HEK293 (cell line): ENCODE measurements around the gene MRPL55.

Experiments used
- CTCF ChIA-PET: fragments of 350-600 bp; formaldehyde crosslinking; extraction: SDS; loops from one replicate; lab custom pipeline; 2021; ENCODE audit warnings: antibody characterized with exemption; lab: Yijun Ruan, JAX
- POLR2A ChIA-PET: fragments of 300-600 bp; formaldehyde crosslinking; extraction: SDS; loops from one replicate; lab custom pipeline; 2020; ENCODE audit warnings: antibody characterized with exemption, inconsistent platforms; lab: Yijun Ruan, JAX
- H3K27ac ChIP-seq: fragments of 200-500 bp; sonication (Bioruptor generic); 2 replicates; pipeline ENCODE4 v1.5.1; 2014; ENCODE audit warnings: low read depth, low read length, control low read depth, inconsistent platforms; ENCODE audit errors: extremely low read depth
- H3K36me3 ChIP-seq, 2 experiments: fragments of 200-500 bp in 1 of 2; sonication (Bioruptor generic) in 1 of 2; 1 replicate in 1 of 2; 2 replicates in 1 of 2; pipeline ENCODE4 v1.5.1; 2014 to 2017; ENCODE audit warnings: inconsistent platforms in 2 of 2, low read length in 2 of 2; ENCODE audit not compliant: control insufficient read depth in 2 of 2, insufficient read depth in 1 of 2
- H3K4me1 ChIP-seq: fragments of 200-500 bp; sonication (Bioruptor generic); 2 replicates; pipeline ENCODE4 v1.5.1; 2014; ENCODE audit warnings: mild to moderate bottlenecking, low read length, inconsistent platforms; ENCODE audit not compliant: control insufficient read depth, insufficient read depth
- H3K4me3 ChIP-seq: 2 replicates; pipeline ENCODE4 v1.5.1; 2011; ENCODE audit warnings: low read depth, mild to moderate bottlenecking, control low read depth, low read length, moderate library complexity
- H3K9me3 ChIP-seq: fragments of 200-500 bp; sonication (Bioruptor generic); 2 replicates; pipeline ENCODE4 v1.5.1; 2014; ENCODE audit warnings: low read depth, low read length, inconsistent platforms; ENCODE audit not compliant: control insufficient read depth, insufficient read depth
- ATF2 ChIP-seq: fragments of 450-650 bp; formaldehyde crosslinking; IDR thresholded peaks from 2 replicates; pipeline ENCODE4 v1.5.1; 2016; ENCODE audit warnings: missing biosample characterization, missing genetic modification characterization, low read depth
- CTCF ChIP-seq: fragments of 450-650 bp; formaldehyde crosslinking; IDR thresholded peaks from 2 replicates; pipeline ENCODE4 v1.5.1; 2016; ENCODE audit warnings: missing biosample characterization, missing genetic modification characterization
- GFI1B ChIP-seq: fragments of 450-650 bp; formaldehyde crosslinking; IDR thresholded peaks from 2 replicates; pipeline ENCODE4 v1.5.1; 2016; ENCODE audit warnings: missing biosample characterization, missing genetic modification characterization
- HOXC10 ChIP-seq: sonication (generic); formaldehyde crosslinking; IDR thresholded peaks from 2 replicates; pipeline ENCODE4 v1.8.1; 2023; ENCODE audit warnings: mild to moderate bottlenecking, missing genetic modification reagents
- MYNN ChIP-seq: fragments of 450-650 bp; formaldehyde crosslinking; IDR thresholded peaks from 2 replicates; pipeline ENCODE4 v1.5.1; 2016; ENCODE audit warnings: missing biosample characterization, missing genetic modification characterization, borderline replicate concordance
- REST ChIP-seq: fragments of 450-650 bp; formaldehyde crosslinking; IDR thresholded peaks from 2 replicates; pipeline ENCODE4 v1.5.1; 2016; ENCODE audit warnings: missing biosample characterization, missing genetic modification characterization
- ZBTB7A ChIP-seq: fragments of 450-650 bp; formaldehyde crosslinking; IDR thresholded peaks from 2 replicates; pipeline ENCODE4 v1.5.1; 2016; ENCODE audit warnings: low read depth, missing biosample characterization, missing genetic modification characterization
- ZIC2 ChIP-seq: fragments of 450-650 bp; formaldehyde crosslinking; IDR thresholded peaks from 2 replicates; pipeline ENCODE4 v1.5.1; 2016; ENCODE audit warnings: missing biosample characterization, missing genetic modification characterization
- ZNF132 ChIP-seq: fragments of 450-650 bp; formaldehyde crosslinking; IDR thresholded peaks from 2 replicates; pipeline ENCODE4 v1.5.1; 2017; ENCODE audit warnings: missing biosample characterization, missing genetic modification characterization, borderline replicate concordance
- ZNF16 ChIP-seq: fragments of 450-650 bp; formaldehyde crosslinking; IDR thresholded peaks from 2 replicates; pipeline ENCODE4 v1.5.1; 2016; ENCODE audit warnings: low read depth, missing biosample characterization, missing genetic modification characterization
- ZNF18 ChIP-seq: fragments of 450-650 bp; formaldehyde crosslinking; IDR thresholded peaks from 2 replicates; pipeline ENCODE4 v1.5.1; 2016; ENCODE audit warnings: missing biosample characterization, missing genetic modification characterization
- ZNF341 ChIP-seq: fragments of 450-650 bp; formaldehyde crosslinking; IDR thresholded peaks from 2 replicates; pipeline ENCODE4; 2016; ENCODE audit warnings: low read depth, missing biosample characterization, missing genetic modification characterization
- ZNF501 ChIP-seq: fragments of 450-650 bp; formaldehyde crosslinking; IDR thresholded peaks from 2 replicates; pipeline ENCODE4 v1.5.1; 2016; ENCODE audit warnings: missing biosample characterization, missing genetic modification characterization
- ZNF549 ChIP-seq: fragments of 450-650 bp; IDR thresholded peaks from 2 replicates; pipeline ENCODE4 v1.5.1; 2018; ENCODE audit warnings: missing biosample characterization, missing genetic modification characterization, mild to moderate bottlenecking, inconsistent platforms, moderate library complexity
- ZNF560 ChIP-seq: fragments of 450-650 bp; formaldehyde crosslinking; IDR thresholded peaks from 2 replicates; pipeline ENCODE4 v1.5.1; 2017; ENCODE audit warnings: missing biosample characterization, missing genetic modification characterization, borderline replicate concordance
- ZNF623 ChIP-seq: fragments of 450-650 bp; formaldehyde crosslinking; IDR thresholded peaks from 2 replicates; pipeline ENCODE4 v1.5.1; 2016; ENCODE audit warnings: missing biosample characterization, missing genetic modification characterization
- ZNF654 ChIP-seq: fragments of 450-650 bp; formaldehyde crosslinking; IDR thresholded peaks from 2 replicates; pipeline ENCODE4 v1.5.1; 2016; ENCODE audit warnings: low read depth, missing biosample characterization, missing genetic modification characterization
- ZNF664 ChIP-seq: fragments of 450-650 bp; formaldehyde crosslinking; IDR thresholded peaks from 2 replicates; pipeline ENCODE4 v1.5.1; 2016; ENCODE audit warnings: missing biosample characterization, missing genetic modification characterization
- ZNF76 ChIP-seq: fragments of 450-650 bp; formaldehyde crosslinking; IDR thresholded peaks from 2 replicates; pipeline ENCODE4; 2016; ENCODE audit warnings: low read depth, missing biosample characterization, missing genetic modification characterization, borderline replicate concordance
- ZNF837 ChIP-seq: fragments of 450-650 bp; formaldehyde crosslinking; IDR thresholded peaks from 2 replicates; pipeline ENCODE4 v1.5.1; 2016; ENCODE audit warnings: missing biosample characterization, missing genetic modification characterization

Gene MRPL55

GRCh38 chr1:228122921-228123441, 13.9 kb upstream of the MRPL55 start:
- Histone ChIP-seq H3K36me3 (no peaks in the 10 kb centered on the region), H3K9me3 (no peaks in the 10 kb centered on the region), H3K4me1 (no peaks in the 10 kb centered on the region), H3K27ac (no peak overlapping the region), H3K4me3 (no peak overlapping the region)
- CTCF ChIA-PET, result interaction anchor here (1.1 to 4.6 kb wide), 4 partner anchors 9 to 378 kb away, joined by 4 to 36 read pairs (median 5); no protein-coding TSS in a partner anchor
- TF ChIP-seq ATF2 (tag by site-specific recombination) (no peak), ZNF501 (no peak), ZNF837 (tag by site-specific recombination) (no peak), ZBTB7A (tag by site-specific recombination) (no peak), ZNF341 (tag by site-specific recombination) (no peak), ZNF654 (tag by site-specific recombination) (no peak), CTCF (tag by site-specific recombination) (no peak), REST (tag by site-specific recombination) (no peak), ZNF76 (tag by site-specific recombination) (no peak), ZNF560 (tag by site-specific recombination) (no peak), GFI1B (tag by site-specific recombination) (no peak), ZNF623 (tag by site-specific recombination) (no peak), HOXC10 (CRISPR knock-in tag) (no peak), MYNN (tag by site-specific recombination) (no peak), ZNF132 (tag by site-specific recombination) (no peak), ZNF549 (no peak), ZNF664 (tag by site-specific recombination) (no peak), ZNF18 (tag by site-specific recombination) (no peak), ZNF16 (tag by site-specific recombination) (no peak), ZIC2 (no peak)
- POLR2A ChIA-PET, result interaction anchor here (0.8 to 1.6 kb wide), 2 partner anchors 16 to 42 kb away, joined by 4 to 5 read pairs; partner anchors contain the start of gene IBA57
